22Rv1 (cell line): Measurements from ENCODE around the gene CCDC187.

Experiments used
- ZFX ChIP-seq: fragments of 450-650 bp; IDR thresholded peaks from 2 replicates; pipeline ENCODE4 v1.6.1; 2017; ENCODE audit warnings: antibody characterized with exemption, borderline replicate concordance
- TF ChIP-seq, protein P1 (sequence below): fragments of 450-650 bp; IDR thresholded peaks from 2 replicates; pipeline ENCODE4 v1.5.1; 2017; ENCODE audit warnings: mild to moderate bottlenecking

GRCh38 chr9:136285501-136286358 lies 18.2 kb downstream of the CCDC187 start:
- TF ChIP-seq, protein P1, sequence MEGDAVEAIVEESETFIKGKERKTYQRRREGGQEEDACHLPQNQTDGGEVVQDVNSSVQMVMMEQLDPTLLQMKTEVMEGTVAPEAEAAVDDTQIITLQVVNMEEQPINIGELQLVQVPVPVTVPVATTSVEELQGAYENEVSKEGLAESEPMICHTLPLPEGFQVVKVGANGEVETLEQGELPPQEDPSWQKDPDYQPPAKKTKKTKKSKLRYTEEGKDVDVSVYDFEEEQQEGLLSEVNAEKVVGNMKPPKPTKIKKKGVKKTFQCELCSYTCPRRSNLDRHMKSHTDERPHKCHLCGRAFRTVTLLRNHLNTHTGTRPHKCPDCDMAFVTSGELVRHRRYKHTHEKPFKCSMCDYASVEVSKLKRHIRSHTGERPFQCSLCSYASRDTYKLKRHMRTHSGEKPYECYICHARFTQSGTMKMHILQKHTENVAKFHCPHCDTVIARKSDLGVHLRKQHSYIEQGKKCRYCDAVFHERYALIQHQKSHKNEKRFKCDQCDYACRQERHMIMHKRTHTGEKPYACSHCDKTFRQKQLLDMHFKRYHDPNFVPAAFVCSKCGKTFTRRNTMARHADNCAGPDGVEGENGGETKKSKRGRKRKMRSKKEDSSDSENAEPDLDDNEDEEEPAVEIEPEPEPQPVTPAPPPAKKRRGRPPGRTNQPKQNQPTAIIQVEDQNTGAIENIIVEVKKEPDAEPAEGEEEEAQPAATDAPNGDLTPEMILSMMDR, result no peak
- no peak for TF ChIP-seq ZFX
